Measurements from ENCODE around the gene RTP3.

DNA sequence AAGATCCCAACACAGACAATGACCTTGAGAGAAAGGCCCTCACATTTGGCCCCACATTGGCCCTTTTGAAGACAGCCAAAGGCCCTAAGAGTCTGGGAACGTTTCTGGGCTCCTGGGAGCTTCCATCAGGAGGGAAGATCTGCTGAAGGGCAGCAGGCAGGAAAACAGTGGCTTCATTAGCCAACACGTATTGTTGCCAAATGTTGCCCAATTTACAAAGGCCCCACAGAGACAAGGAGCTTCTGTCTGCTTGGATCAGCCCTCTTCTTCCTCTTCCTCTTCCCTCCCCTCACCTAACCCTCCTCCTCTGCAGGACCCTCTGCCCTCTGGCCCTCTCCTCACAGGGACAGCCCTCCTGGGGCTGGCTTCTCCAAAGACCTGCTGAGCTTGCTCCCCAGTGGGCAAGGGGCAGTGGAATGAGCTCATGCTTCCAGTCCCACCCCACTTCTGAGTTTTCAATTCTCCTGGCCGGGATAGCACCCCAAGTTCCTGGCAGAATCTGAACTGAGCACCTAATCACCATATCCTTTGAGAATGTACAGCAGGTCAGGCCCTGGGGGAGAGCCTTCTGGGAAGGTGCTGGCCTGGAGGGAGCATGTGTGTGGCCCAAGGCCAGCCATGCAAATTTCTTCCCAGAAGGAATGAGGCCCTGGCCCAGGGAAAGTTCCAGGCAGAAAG lies 28.0 kb upstream of the RTP3 start:
- TF ChIP-seq, protein P1, sequence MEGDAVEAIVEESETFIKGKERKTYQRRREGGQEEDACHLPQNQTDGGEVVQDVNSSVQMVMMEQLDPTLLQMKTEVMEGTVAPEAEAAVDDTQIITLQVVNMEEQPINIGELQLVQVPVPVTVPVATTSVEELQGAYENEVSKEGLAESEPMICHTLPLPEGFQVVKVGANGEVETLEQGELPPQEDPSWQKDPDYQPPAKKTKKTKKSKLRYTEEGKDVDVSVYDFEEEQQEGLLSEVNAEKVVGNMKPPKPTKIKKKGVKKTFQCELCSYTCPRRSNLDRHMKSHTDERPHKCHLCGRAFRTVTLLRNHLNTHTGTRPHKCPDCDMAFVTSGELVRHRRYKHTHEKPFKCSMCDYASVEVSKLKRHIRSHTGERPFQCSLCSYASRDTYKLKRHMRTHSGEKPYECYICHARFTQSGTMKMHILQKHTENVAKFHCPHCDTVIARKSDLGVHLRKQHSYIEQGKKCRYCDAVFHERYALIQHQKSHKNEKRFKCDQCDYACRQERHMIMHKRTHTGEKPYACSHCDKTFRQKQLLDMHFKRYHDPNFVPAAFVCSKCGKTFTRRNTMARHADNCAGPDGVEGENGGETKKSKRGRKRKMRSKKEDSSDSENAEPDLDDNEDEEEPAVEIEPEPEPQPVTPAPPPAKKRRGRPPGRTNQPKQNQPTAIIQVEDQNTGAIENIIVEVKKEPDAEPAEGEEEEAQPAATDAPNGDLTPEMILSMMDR (IDR thresholded peaks at IDR 0.05; ENCODE audit: low read length) = no peak
- TF ChIP-seq EZH2 (IDR thresholded peaks at IDR 0.05; ENCODE audit: borderline replicate concordance, low read length) = no peak
